ENCODE measurements around the gene PLA2G4E.

The PLA2G4E gene

GRCh38 chr15:42020713-42021273 is at the start of gene PLA2G4E:
Gene PLA2G4E, minus strand, starts transcription at chr15:42021042. Its CDS starts 12 bp downstream, at chr15:42021030.
- no peak for DNase-seq

- DNase-seq: no peak
These were observed 49.6 kb upstream of the PLA2G4E start for GRCh38 chr15:42070279-42070975.

- DNase-seq: no peak
These were observed 48.8 kb upstream of the PLA2G4E start for GRCh38 chr15:42069496-42070278.

GRCh38 chr15:42069025-42069424 is 48.2 kb upstream of the PLA2G4E start:
- DNase-seq: no peak

- no peak for DNase-seq
These were observed 47.8 kb upstream of the PLA2G4E start for GRCh38 chr15:42068601-42069000.

- DNase-seq: no peak
These were observed 46.0 kb upstream of the PLA2G4E start for GRCh38 chr15:42066764-42067415.

GRCh38 chr15:42065468-42065867 is 44.6 kb upstream of the PLA2G4E start:
- no peak for DNase-seq

GRCh38 chr15:42065033-42065432 is 44.2 kb upstream of the PLA2G4E start:
- no peak for DNase-seq

GRCh38 chr15:42064271-42064670 is 43.4 kb upstream of the PLA2G4E start:
- DNase-seq: no peak

GRCh38 chr15:42063122-42063848 is 42.4 kb upstream of the PLA2G4E start:
- DNase-seq: no peak

- DNase-seq: no peak
These were observed 41.5 kb upstream of the PLA2G4E start for GRCh38 chr15:42062284-42062806.

GRCh38 chr15:42060797-42061196 is 40.0 kb upstream of the PLA2G4E start:
- no peak for DNase-seq

GRCh38 chr15:42060477-42060763 is 39.6 kb upstream of the PLA2G4E start:
- DNase-seq: no peak

- DNase-seq: peak; percentile 58
These were observed 39.0 kb upstream of the PLA2G4E start for GRCh38 chr15:42059661-42060476.

- no peak for DNase-seq
These were observed 37.9 kb upstream of the PLA2G4E start for GRCh38 chr15:42058791-42059190.

GRCh38 chr15:42057799-42058646 is 37.2 kb upstream of the PLA2G4E start:
- no peak for DNase-seq

- peak; percentile 46 for DNase-seq
These were observed 36.3 kb upstream of the PLA2G4E start for GRCh38 chr15:42056934-42057798.

- no peak for DNase-seq
These were observed 33.1 kb upstream of the PLA2G4E start for GRCh38 chr15:42053914-42054313.

- DNase-seq: no peak
These were observed 32.2 kb upstream of the PLA2G4E start for GRCh38 chr15:42053010-42053409.
